GM21529 (cell line): Measurements from ENCODE around the gene EN1.

Experiments used
- ATAC-seq: cut with Tn5 transposase; IDR thresholded peaks from one replicate; pipeline ENCODE4 v1.9.1; 2021; ENCODE audit not compliant: unreplicated experiment

Gene EN1

GRCh38 chr2:118856330-118856977 lies 9.0 kb upstream of the EN1 start:
- ATAC-seq: no peak

- ATAC-seq: peak; percentile 86
Observed at GRCh38 chr2:118855451-118856279, 8.2 kb upstream of the EN1 start.

- no peak for ATAC-seq
Observed at GRCh38 chr2:118854507-118855345, 7.3 kb upstream of the EN1 start.

GRCh38 chr2:118853651-118854291 lies 6.3 kb upstream of the EN1 start:
- no peak for ATAC-seq

- no peak for ATAC-seq
Observed at GRCh38 chr2:118853129-118853640, 5.7 kb upstream of the EN1 start.

GRCh38 chr2:118852605-118853128 lies 5.2 kb upstream of the EN1 start:
- no peak for ATAC-seq

GRCh38 chr2:118851650-118852049 lies 4.2 kb upstream of the EN1 start:
- no peak for ATAC-seq

GRCh38 chr2:118850901-118851415 lies 3.5 kb upstream of the EN1 start:
- ATAC-seq: no peak

GRCh38 chr2:118850168-118850900 lies 2.9 kb upstream of the EN1 start:
- no peak for ATAC-seq

GRCh38 chr2:118849226-118850167 lies 2.0 kb upstream of the EN1 start:
- ATAC-seq: no peak

- ATAC-seq: no peak
Observed at GRCh38 chr2:118848381-118849225, 1.2 kb upstream of the EN1 start.

GRCh38 chr2:118847762-118848172 lies 319 bp upstream of the EN1 start:
- no peak for ATAC-seq

- ATAC-seq: no peak
Observed at GRCh38 chr2:118846442-118846952, 951 bp downstream of the EN1 start.

GRCh38 chr2:118845522-118846441 lies 1.7 kb downstream of the EN1 start:
- ATAC-seq: no peak

- ATAC-seq: no peak
Observed at GRCh38 chr2:118845005-118845521, 2.4 kb downstream of the EN1 start.
